Embryonic facial prominence (tissue), 1 donor: ENCODE data around the gene KIN.
"Not testable (repeated sequence)": the region's sequence is repeated elsewhere in the genome, so short reads cannot be mapped to it uniquely, and the experiment has no call there.

Experiments
- DNase-seq: peaks from one replicate; pipeline ENCODE4 v3.0.0-alpha.2; 2016; ENCODE audit errors: extremely low spot score

The KIN gene

GRCh38 chr10:7794251-7795026, 6.6 kb upstream of the KIN start:
- DNase-seq = no peak

GRCh38 chr10:7792541-7792940, 4.7 kb upstream of the KIN start:
- no peak for DNase-seq

GRCh38 chr10:7789390-7789789, 1.6 kb upstream of the KIN start:
- no peak for DNase-seq

- DNase-seq = no peak
Observed at GRCh38 chr10:7788639-7789286, 970 bp upstream of the KIN start.

GRCh38 chr10:7787150-7787856, 490 bp downstream of the KIN start:
- DNase-seq = no peak

GRCh38 chr10:7786430-7786829, 1.4 kb downstream of the KIN start:
- no peak for DNase-seq

- not testable (repeated sequence) for DNase-seq
Observed at GRCh38 chr10:7782194-7782593, 5.6 kb downstream of the KIN start.

- DNase-seq = no peak
Observed at GRCh38 chr10:7776777-7777176, 11.0 kb downstream of the KIN start.

- DNase-seq = no peak
Observed at GRCh38 chr10:7773845-7774801, 13.7 kb downstream of the KIN start.

- DNase-seq = no peak
Observed at GRCh38 chr10:7768417-7768816, 19.4 kb downstream of the KIN start.

- DNase-seq = no peak
Observed at GRCh38 chr10:7767209-7767608, 20.6 kb downstream of the KIN start.

GRCh38 chr10:7766241-7766640, 21.6 kb downstream of the KIN start:
- no peak for DNase-seq

GRCh38 chr10:7763929-7764328, 23.9 kb downstream of the KIN start:
- DNase-seq = no peak

- DNase-seq = no peak
Observed at GRCh38 chr10:7756360-7756992, 31.3 kb downstream of the KIN start.

GRCh38 chr10:7755103-7755502, 32.7 kb downstream of the KIN start:
- no peak for DNase-seq

GRCh38 chr10:7752251-7752650, 35.5 kb downstream of the KIN start:
- DNase-seq = no peak

GRCh38 chr10:7750222-7750621, 37.6 kb downstream of the KIN start:
- DNase-seq = no peak

GRCh38 chr10:7748637-7749036, 39.2 kb downstream of the KIN start:
- not testable (repeated sequence) for DNase-seq

GRCh38 chr10:7744307-7744706, 43.5 kb downstream of the KIN start:
- no peak for DNase-seq

- no peak for DNase-seq
Observed at GRCh38 chr10:7738536-7739407, 49.0 kb downstream of the KIN start.
